ENCODE data around the gene IFNL1. TPM values are rescaled to one million over a fixed set of nuclear protein-coding genes. Genes with fewer than 3 reads are reported as not detected.

IFNL1 gene
- total RNA-seq (not detected in 2 replicates), polyA plus RNA-seq (not detected in 2 replicates), polyA minus RNA-seq (not detected in 2 replicates), Bru-seq, nascent RNA (not detected), BruChase-seq, experiment 1, labeled RNA remaining after a 6-hour chase (not detected), BruChase-seq, experiment 2, labeled RNA remaining after a 2-hour chase (not detected)
- polyA plus RNA-seq (2011; cell fraction: cytosol; rRNA removed): not detected in 2 replicates
- polyA plus RNA-seq (2011; cell fraction: nucleus; rRNA removed): not detected in 2 replicates
- not detected in 2 replicates for polyA plus RNA-seq (2012)
- polyA minus RNA-seq (2011; cell fraction: cytosol; rRNA and poly(A)+ RNA removed): not detected
- not detected in 2 replicates for polyA minus RNA-seq (2011; cell fraction: nucleus; rRNA and poly(A)+ RNA removed)
- long read RNA-seq: 0 reads

DNA sequence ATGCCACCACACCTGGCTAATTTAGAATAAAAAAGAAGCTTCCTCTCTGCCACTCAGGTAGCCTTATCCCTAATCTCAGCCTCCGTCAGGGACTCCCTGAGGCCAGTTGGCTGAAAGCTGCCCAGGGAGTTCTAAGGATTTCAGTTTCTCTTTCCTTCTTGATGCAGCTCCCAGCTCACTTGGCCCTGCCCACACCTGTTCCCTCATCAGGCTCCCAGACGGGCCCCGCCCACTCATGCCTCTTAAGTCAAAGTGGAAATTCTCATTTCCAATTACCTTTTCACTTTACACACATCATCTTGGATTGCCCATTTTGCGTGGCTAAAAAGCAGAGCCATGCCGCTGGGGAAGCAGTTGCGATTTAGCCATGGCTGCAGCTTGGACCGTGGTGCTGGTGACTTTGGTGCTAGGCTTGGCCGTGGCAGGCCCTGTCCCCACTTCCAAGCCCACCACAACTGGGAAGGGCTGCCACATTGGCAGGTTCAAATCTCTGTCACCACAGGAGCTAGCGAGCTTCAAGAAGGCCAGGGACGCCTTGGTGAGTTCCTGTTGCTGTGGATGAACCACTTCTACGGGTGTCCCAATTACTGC, at the start of gene IFNL1:
Gene IFNL1, plus strand, starts transcription at position 353 of the 591 bp plus-strand sequence. Its CDS starts 15 bp downstream, at position 368.
- Histone ChIP-seq H3K9me3 (replicated peaks; ENCODE audit: control insufficient read depth, insufficient read depth, low read length) (no peaks in the 10 kb centered on the region), H3K27me3 (ENCODE audit: control insufficient read depth in 2 of 2, insufficient read depth in 2 of 2, low read length in 2 of 2) (peaks cover 3 to 5% of the 10 kb centered on the region in 2 experiments), H3K9ac (replicated peaks; ENCODE audit: extremely low read depth, insufficient read depth, low read length) (no peak within 1 kb of the TSS), H3K27ac (ENCODE audit: insufficient read depth, low read depth, low read length) (no peak within 1 kb of the TSS), H3K9me1 (replicated peaks; ENCODE audit: control insufficient read depth, extremely low read depth, insufficient read depth, low read length) (no peaks in the 10 kb centered on the region), H3K36me3 (ENCODE audit: control insufficient read depth in 2 of 2, extremely low read depth in 1 of 2, insufficient read depth in 2 of 2, low read length in 2 of 2) (no peaks in the 10 kb centered on the region), H2AFZ (ENCODE audit: low read depth, low read length) (no peak within 1 kb of the TSS), H4K20me1 (replicated peaks; ENCODE audit: control insufficient read depth, extremely low read depth, insufficient read depth, low read length) (no peaks in the 10 kb centered on the region), H3K4me1 (ENCODE audit: control insufficient read depth, extremely low read depth, insufficient read depth, low read length) (no peaks in the 10 kb centered on the region), H3K79me2 (ENCODE audit: control insufficient read depth, insufficient read depth, low read length) (no peaks in the 10 kb centered on the region), H3K4me2 (ENCODE audit: insufficient read depth, low read length) (no peak within 1 kb of the TSS), H3K4me3 (replicated peaks in 1 of 3; ENCODE audit: insufficient read depth in 1 of 3, low read depth in 1 of 3, low read length in 3 of 3) (no peak within 1 kb of the TSS)
- ChIA-PET POLR2A (no interaction called here), CTCF (interaction anchor here (1.0 to 1.4 kb wide), 3 partner anchors 9 to 32 kb away, joined by 3 to 5 read pairs (median 4); no protein-coding TSS in a partner anchor)
- intact Hi-C loops (cut with micrococcal nuclease) (no loop called here), dilution Hi-C loops (cut with MboI; ENCODE audit: extremely low pct_ligation_motif_present, low sequenced_read_pairs) (no loop called here)
- TF ChIP-seq, protein P1, sequence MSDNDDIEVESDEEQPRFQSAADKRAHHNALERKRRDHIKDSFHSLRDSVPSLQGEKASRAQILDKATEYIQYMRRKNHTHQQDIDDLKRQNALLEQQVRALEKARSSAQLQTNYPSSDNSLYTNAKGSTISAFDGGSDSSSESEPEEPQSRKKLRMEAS (IDR thresholded peaks at IDR 0.05; ENCODE audit: insufficient read depth, insufficient read length): no peak
- TF ChIP-seq MYC (IDR thresholded peaks at IDR 0.05; ENCODE audit: low read depth, low read length) (no peak), GATA2 (IDR thresholded peaks at IDR 0.05; ENCODE audit: insufficient read depth, insufficient read length, low read depth, low read length) (no peak), POLR2AphosphoS5 (IDR thresholded peaks at IDR 0.05; ENCODE audit: insufficient read depth, low read depth, low read length) (no peak), POLR2A (IDR thresholded peaks at IDR 0.05; ENCODE audit: low read depth, low read length) (no peak), FOS (IDR thresholded peaks at IDR 0.05; ENCODE audit: borderline replicate concordance, insufficient read depth, low read length) (no peak), EZH2 (IDR thresholded peaks at IDR 0.05; ENCODE audit: borderline replicate concordance, low read depth, low read length, severe bottlenecking) (no peak), JUN (IDR thresholded peaks at IDR 0.05; ENCODE audit: borderline replicate concordance, insufficient read depth, insufficient read length, low read depth) (no peak)
- TF ChIP-seq, protein P2, sequence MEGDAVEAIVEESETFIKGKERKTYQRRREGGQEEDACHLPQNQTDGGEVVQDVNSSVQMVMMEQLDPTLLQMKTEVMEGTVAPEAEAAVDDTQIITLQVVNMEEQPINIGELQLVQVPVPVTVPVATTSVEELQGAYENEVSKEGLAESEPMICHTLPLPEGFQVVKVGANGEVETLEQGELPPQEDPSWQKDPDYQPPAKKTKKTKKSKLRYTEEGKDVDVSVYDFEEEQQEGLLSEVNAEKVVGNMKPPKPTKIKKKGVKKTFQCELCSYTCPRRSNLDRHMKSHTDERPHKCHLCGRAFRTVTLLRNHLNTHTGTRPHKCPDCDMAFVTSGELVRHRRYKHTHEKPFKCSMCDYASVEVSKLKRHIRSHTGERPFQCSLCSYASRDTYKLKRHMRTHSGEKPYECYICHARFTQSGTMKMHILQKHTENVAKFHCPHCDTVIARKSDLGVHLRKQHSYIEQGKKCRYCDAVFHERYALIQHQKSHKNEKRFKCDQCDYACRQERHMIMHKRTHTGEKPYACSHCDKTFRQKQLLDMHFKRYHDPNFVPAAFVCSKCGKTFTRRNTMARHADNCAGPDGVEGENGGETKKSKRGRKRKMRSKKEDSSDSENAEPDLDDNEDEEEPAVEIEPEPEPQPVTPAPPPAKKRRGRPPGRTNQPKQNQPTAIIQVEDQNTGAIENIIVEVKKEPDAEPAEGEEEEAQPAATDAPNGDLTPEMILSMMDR (IDR thresholded peaks at IDR 0.05; ENCODE audit: extremely low read depth in 1 of 2, insufficient read depth in 1 of 2, low read depth in 1 of 2, low read length in 2 of 2): no peak
- no TSS peak for BruUV-seq (replicated peaks)
- no peak for DNase-seq (ENCODE audit: low read depth, low spot score)
- FAIRE-seq: no peak

Measured in endothelial cell of umbilical vein (primary cell).